GM12801 (cell line): ENCODE measurements around the gene SPCS2.

Experiments
- TF ChIP-seq, protein P1 (sequence below): IDR thresholded peaks from one replicate; pipeline ENCODE4 v1.5.1; 2011; ENCODE audit warnings: control low read depth; ENCODE audit not compliant: insufficient read length; ENCODE audit errors: extremely low read depth

Gene SPCS2

DNA sequence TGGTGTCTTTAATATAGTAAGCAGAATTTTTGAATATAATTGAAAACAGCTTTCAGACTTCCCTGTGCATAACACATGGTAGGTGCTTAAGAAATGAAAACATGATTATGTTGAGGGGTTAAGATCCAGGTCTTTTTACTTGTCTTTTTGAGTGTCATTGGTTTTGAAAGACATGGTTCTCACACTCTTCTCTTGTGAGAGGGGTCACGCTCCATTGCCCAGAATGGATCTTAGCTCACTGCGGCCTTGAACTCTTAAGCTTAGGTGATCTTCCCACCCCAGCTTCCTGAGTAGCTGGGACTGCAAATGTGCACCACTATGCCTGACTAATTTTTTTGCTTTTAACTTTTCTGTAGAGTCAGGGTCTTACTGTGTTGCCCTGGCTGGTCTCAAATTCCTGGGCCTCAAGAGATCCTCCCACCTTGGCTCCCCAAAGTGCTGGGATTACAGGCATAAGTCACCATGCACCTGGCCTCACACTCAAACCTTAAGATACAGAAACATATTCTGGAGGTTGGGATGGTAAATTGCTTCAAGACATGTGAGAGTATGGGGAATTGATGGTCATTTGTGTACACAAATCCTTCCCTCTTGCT is 1.4 kb downstream of the SPCS2 start:
- TF ChIP-seq, protein P1, sequence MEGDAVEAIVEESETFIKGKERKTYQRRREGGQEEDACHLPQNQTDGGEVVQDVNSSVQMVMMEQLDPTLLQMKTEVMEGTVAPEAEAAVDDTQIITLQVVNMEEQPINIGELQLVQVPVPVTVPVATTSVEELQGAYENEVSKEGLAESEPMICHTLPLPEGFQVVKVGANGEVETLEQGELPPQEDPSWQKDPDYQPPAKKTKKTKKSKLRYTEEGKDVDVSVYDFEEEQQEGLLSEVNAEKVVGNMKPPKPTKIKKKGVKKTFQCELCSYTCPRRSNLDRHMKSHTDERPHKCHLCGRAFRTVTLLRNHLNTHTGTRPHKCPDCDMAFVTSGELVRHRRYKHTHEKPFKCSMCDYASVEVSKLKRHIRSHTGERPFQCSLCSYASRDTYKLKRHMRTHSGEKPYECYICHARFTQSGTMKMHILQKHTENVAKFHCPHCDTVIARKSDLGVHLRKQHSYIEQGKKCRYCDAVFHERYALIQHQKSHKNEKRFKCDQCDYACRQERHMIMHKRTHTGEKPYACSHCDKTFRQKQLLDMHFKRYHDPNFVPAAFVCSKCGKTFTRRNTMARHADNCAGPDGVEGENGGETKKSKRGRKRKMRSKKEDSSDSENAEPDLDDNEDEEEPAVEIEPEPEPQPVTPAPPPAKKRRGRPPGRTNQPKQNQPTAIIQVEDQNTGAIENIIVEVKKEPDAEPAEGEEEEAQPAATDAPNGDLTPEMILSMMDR: no peak

DNA sequence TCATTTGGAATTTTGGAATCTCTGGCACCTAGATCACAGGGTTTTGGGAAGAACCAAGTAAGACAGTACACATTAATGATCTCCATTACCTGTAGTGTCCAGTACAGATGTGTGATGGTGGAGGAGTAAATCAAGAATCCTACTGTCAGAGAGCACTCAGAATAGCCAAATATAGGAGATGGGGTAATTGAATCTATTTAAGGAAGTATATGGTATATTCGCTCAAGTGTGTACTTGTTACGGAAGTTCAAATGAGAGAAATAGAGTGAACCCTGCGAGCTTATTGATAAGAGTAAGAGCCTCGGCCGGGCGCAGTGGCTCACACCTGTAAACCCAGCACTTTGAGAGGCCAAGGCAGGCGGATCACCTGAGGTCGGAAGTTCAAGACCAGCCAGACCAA is 2.2 kb downstream of the SPCS2 start:
- TF ChIP-seq, protein P1: no peak

DNA sequence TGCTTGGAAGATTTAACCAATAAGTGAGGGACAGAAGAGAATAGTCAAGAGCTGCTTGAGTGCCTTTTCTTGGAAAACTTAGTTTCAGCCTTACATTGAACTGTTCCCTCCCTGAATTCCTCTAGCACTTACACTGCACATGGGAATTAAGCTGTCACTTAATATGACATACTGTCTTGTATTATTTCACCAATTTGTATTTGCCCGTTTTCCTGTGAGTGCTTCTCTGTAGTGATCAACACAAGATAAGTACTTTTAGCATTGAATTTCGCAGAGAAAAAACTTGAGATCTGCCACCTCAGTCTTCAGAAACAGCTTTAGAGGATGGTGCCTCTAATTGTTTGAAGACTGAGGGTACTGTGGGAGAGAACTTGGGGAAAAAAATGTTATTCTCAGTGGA is 3.7 kb downstream of the SPCS2 start:
- TF ChIP-seq, protein P1: no peak

DNA sequence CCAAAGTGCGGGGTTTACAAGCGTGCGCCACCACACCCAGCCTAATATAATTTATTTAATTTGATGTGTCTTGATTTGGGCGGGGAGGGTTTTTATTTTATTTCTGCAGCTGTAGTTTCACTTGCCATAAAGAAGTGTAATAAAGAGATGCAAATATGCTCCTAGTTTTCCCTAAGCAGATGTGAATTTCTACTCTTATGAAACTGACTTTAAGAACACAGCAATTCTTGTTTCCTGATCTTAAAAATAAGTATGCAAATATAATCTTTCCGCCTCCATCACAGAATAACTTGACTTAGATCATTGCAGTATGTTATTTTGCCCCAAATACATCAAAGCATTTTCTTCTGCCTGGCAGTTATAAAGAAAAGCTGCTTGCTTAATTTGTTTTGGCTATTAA is 4.4 kb downstream of the SPCS2 start:
- TF ChIP-seq, protein P1: no peak

DNA sequence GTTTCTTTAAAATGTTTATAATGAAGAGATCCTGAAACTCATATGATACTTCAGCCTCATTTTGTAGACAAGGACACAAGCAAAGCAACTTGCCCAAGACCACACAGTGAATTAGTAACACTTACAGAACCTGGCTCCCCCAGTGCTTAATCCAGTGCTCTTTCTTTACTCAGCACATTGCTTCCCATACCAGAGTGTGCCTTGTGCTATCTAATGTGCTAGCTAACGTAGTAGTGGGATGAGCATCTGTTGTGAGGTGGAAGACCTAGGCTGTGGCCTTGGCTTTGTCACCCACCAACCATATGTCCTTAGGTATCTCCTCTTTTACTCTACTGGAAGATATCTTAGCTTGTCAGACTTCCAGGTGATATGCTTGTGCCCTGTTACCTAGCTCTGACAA is 5.1 kb downstream of the SPCS2 start:
- TF ChIP-seq, protein P1: no peak

DNA sequence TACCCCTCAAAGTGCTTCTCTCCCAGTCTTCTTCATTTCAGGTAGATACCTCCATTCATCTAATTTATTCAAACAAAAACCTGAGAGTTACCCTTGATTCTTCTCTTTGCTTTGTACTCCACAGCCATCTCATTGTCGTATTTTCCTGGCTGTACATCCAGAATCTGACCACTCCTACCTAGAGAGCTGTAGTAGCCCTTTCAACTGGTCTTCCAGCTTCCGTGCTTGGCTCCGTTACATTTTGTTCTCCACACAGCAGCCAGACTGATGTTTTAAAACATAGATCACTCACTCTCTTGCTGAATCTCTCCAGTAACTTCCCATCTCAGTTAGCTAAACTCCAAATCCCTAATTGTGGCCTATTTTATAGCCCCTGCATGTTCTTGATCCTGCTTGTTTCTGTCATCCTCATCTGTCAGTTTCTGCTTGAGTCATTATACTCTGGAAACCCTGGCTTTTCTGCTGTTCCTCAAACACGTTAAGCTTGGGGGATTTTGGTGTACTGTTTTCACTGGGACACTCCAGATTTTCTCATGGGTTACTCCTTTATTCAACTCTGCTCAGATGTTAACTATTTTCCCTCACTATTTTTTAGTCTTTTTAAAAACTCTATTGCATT is 7.4 kb downstream of the SPCS2 start:
- TF ChIP-seq, protein P1: no peak

DNA sequence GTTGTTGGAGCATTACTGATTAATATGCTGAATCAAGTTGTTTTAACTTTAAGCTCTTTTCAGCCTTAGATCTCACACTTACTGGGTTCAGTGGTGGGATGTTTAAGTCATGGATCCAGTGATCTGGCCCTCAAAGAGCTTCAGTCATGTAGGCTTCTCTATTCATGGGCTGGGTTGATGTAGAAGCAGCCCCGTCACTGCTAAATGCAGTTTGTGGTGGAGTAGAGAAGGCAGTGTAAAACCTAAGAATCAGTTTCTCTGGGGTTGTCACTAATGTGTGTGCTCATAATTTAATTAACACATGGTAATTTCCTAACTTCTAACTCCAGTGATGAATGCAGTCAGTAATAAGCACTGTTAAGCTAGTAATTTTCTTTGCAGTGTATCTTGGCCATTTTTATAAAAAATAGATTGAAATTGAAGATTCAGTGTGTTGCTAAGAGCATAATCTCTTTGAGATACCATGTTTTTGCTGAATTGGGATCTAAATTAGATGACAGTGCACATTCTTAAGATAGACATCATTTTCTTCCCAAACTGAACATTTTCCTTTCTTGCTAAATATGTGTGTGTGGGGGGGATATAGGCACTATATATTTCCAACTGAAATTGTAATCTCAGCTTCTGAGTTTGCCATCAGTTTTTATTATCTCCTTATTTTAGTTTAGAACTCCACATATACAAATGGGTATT is 9.0 kb downstream of the SPCS2 start:
- TF ChIP-seq, protein P1: no peak
